ENCODE results near the gene WRAP53.

Gene WRAP53

DNA sequence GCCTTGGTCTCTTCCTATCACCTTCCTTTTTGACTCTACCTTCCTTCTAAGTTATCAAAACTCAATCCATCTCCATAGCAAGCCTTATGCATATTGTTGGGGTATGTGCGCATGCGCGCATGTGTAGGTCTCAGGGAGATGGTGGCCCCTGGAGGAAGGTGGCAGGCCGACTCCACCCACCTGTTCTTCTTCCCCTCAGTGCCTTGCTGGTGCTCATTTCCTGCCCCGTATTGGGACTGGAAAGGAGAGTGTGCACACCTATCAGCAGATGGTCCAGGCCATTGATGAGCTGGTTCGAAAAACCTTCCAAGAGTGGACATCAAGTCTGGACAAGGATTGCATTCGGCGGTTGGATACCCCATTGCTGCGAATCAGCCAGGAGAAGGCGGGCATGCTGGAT lies 54.5 kb downstream of the WRAP53 start:
- H3K9me3 Mint-ChIP-seq = no peaks in the 10 kb centered on the region
- H3K27me3 Mint-ChIP-seq = peaks cover 5% of the 10 kb centered on the region
- H3K4me1 Mint-ChIP-seq = no peaks in the 10 kb centered on the region
- no peak overlapping the region for H3K27ac Mint-ChIP-seq
- no peaks in the 10 kb centered on the region for H3K36me3 Mint-ChIP-seq
- H3K4me3 Mint-ChIP-seq = no peak overlapping the region

DNA sequence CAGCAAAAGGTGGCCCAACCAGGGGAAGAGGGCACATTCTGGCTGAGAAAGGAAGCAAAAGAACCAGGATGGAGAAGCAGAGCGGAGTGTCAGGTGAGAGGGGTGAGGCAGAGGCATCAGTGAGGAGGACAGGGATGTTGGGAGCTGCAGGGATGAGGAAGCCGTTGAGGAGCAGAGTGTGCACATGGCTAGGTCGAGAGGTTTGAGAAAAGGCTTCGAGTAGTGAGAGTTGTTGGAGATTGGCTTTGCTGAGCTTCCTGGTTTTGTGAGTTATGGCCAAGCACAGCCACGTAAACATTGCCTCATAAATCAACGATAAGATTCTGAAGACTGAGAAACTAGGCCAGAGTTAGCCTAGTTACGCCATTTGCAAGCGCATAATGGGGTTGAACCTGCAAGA lies 56.1 kb downstream of the WRAP53 start:
- no peak overlapping the region for H3K27ac Mint-ChIP-seq
- no peaks in the 10 kb centered on the region for H3K4me1 Mint-ChIP-seq
- no peaks in the 10 kb centered on the region for H3K36me3 Mint-ChIP-seq
- no peaks in the 10 kb centered on the region for H3K9me3 Mint-ChIP-seq
- H3K4me3 Mint-ChIP-seq = no peak overlapping the region
- H3K27me3 Mint-ChIP-seq = peaks cover 5% of the 10 kb centered on the region

DNA sequence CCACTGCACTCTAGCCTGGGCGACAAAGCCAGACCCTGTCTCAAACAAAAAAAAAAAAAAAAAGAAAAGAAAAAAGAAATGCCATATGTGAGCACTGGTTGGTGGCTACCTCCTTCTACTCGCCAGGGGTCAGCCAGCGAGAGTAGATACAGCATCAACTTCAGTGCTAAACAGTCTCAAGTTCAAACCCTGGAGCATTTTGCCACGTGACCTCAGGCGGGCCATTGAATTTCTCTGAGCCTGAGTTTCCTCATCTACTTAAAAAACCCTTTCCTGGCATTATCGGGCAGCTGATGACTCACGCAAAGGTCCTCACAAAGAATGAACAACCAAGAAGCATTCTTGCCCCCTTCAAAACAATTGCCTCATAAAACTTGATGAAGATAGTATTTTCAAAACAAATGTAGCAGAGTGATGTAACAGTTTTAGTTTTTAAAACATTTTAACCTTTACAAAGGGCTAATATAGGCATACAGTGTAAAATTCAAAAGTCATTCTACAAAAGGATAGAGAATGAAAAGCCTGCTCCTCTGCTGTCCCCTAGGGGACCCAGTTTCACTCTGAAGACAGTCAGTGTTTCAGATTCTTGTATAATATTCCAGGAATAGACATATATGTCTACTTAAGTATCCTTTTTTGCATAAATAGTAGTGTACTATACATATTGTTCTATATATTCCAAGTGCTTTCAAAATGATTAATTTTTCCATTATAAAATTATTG lies 57.6 kb downstream of the WRAP53 start:
- Mint-ChIP-seq H3K27ac (no peak overlapping the region), H3K36me3 (no peaks in the 10 kb centered on the region), H3K4me3 (no peak overlapping the region), H3K27me3 (peaks cover under 1% of the 10 kb centered on the region), H3K4me1 (no peaks in the 10 kb centered on the region), H3K9me3 (no peaks in the 10 kb centered on the region)

- Mint-ChIP-seq H3K36me3 (no peaks in the 10 kb centered on the region), H3K4me3 (no peak overlapping the region), H3K4me1 (no peaks in the 10 kb centered on the region), H3K27me3 (no peaks in the 10 kb centered on the region), H3K27ac (no peak overlapping the region), H3K9me3 (no peaks in the 10 kb centered on the region)
These were observed 59.4 kb downstream of the WRAP53 start for GRCh38 chr17:7747635-7748071.

DNA sequence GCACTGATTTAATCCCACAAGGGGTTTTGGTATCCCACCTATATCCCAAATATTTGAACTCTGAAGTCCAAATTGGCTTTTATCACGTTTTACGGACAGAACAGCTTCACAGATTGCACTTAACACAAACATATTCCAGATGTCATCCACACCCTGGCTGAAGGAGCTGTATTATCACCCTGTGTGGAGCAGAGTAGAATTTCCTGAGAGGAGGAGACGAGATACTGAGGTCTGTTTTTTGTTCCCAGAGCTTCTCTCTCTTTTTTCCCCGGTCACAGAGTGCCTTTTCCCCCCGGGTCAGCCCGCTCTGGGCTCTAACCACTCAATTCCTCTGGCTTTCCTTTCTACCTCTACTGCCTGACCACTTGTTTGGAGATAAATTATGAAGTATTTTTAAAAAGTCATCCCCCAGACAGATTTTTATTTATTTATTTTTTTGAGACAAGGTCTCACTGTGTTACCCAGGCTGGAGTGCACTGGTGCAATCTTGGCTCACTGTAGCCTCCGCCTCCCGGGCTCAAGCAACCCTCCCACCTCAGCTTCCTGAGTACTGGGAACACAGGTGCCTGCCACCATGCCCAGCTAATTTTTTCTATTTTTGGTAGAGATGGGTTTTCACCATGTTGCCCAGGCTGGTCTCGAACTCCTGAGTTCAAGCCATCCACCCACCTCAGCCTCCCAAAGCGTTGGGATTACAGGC lies 59.9 kb downstream of the WRAP53 start:
- H3K36me3 Mint-ChIP-seq = no peaks in the 10 kb centered on the region
- H3K27me3 Mint-ChIP-seq = no peaks in the 10 kb centered on the region

DNA sequence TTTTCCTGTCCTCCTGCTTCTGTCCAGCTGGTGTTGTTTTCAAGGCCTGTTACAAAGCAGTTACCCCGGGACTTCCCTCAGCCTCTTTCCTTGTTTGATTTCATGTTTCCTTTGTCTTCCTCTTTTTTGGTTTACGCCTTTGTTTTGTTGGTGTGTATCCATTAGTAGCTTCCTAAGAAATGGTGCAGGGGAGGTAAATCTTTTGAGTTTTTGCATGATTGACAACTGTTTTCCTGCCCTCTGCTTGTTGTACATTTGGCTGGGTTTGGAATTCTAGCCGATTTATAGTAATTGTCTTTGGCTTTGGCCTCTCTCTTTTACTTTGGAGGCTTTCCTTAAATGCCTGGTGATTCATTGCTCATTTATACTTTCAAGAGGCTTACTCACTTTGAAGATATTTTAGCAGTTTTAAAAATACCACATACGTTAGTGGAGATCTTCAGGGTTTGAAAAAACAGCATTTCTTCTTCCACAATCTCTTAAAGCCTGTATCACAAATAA lies 62.1 kb downstream of the WRAP53 start:
- no peaks in the 10 kb centered on the region for H3K9me3 Mint-ChIP-seq
- H3K36me3 Mint-ChIP-seq = no peaks in the 10 kb centered on the region
- no peaks in the 10 kb centered on the region for H3K27me3 Mint-ChIP-seq
- no peak overlapping the region for H3K4me3 Mint-ChIP-seq
- no peak overlapping the region for H3K27ac Mint-ChIP-seq
- no peaks in the 10 kb centered on the region for H3K4me1 Mint-ChIP-seq

More for the DNA sequence above, 59.9 kb downstream of the WRAP53 start:
- H3K4me3 Mint-ChIP-seq = no peak overlapping the region
- no peaks in the 10 kb centered on the region for H3K9me3 Mint-ChIP-seq
- H3K27ac Mint-ChIP-seq = no peak overlapping the region
- no peaks in the 10 kb centered on the region for H3K4me1 Mint-ChIP-seq

Data from activated naive CD4-positive, alpha-beta T cell treated with anti-CD3 and anti-CD28 coated beads, Interleukin-2, amount 50 U/mL, for 24 hours (primary cell).